KMS-11 (cell line): ENCODE measurements around the gene GDE1.

Experiments used
- H2AFZ ChIP-seq: fragments of 200-600 bp; sonication (generic); 2 replicates; pipeline ENCODE4 v1.6.1; 2016; ENCODE audit warnings: antibody characterized with exemption, mixed run types, low read depth
- H3K27ac ChIP-seq: fragments of 200-600 bp; sonication (generic); 2 replicates; pipeline ENCODE4 v1.6.1; 2016; ENCODE audit warnings: mild to moderate bottlenecking, mixed run types
- H3K27me3 ChIP-seq: fragments of 200-600 bp; sonication (generic); 2 replicates; pipeline ENCODE4 v1.6.1; 2017; ENCODE audit warnings: mild to moderate bottlenecking, low read depth, mixed run types, moderate library complexity; ENCODE audit not compliant: insufficient read depth
- H3K36me3 ChIP-seq: fragments of 200-600 bp; sonication (generic); 2 replicates; pipeline ENCODE4 v1.6.1; 2017; ENCODE audit warnings: mild to moderate bottlenecking, mixed run types; ENCODE audit not compliant: insufficient read depth
- H3K4me1 ChIP-seq: fragments of 200-600 bp; sonication (generic); 2 replicates; pipeline ENCODE4 v1.6.1; 2016; ENCODE audit warnings: mild to moderate bottlenecking, low read depth, mixed run types; ENCODE audit not compliant: poor library complexity, severe bottlenecking
- H3K4me2 ChIP-seq: fragments of 200-600 bp; sonication (generic); 2 replicates; pipeline ENCODE4 v1.7.0; 2016; ENCODE audit warnings: mild to moderate bottlenecking, mixed run types
- H3K4me3 ChIP-seq: fragments of 200-600 bp; sonication (generic); IDR thresholded peaks from 2 replicates; pipeline ENCODE4 v1.6.1; 2017; ENCODE audit warnings: low read depth, low read length, mixed read lengths; ENCODE audit not compliant: insufficient read depth
- H3K79me2 ChIP-seq: fragments of 200-600 bp; sonication (generic); 2 replicates; pipeline ENCODE4 v1.6.1; 2016; ENCODE audit warnings: low read depth, mixed run types; ENCODE audit not compliant: insufficient read depth
- H3K9ac ChIP-seq: fragments of 200-600 bp; sonication (generic); 2 replicates; pipeline ENCODE4 v1.6.1; 2016; ENCODE audit warnings: mild to moderate bottlenecking, mixed run types
- H4K20me1 ChIP-seq: fragments of 200-600 bp; sonication (generic); 2 replicates; pipeline ENCODE4 v1.6.1; 2016; ENCODE audit warnings: mild to moderate bottlenecking, mixed run types; ENCODE audit not compliant: insufficient read depth
- TF ChIP-seq, protein P1 (sequence below): fragments of 200-600 bp; sonication (generic); conservative IDR thresholded peaks from 2 replicates; pipeline ENCODE4 v1.6.1; 2017; ENCODE audit warnings: low read depth, mild to moderate bottlenecking, antibody characterized with exemption, low read length, moderate library complexity, mixed read lengths

Gene GDE1

DNA sequence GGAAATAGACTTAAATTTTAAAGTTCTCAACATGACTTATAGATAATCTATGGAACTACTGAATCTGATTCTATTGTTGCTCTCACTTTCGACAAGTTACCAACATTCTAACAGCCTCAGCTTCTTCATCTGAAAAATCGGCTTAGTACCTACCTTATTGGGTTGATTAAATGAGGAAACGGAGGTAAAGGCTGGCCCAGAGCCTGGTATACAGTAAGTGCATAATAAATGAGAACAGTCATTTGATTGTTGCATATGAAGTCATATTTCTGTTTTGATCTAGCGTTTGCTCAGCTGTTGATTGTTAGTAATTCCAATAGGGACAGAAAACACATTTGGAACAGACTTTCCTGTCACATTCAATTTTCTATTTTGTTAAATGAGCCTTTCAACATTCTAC, 38.2 kb upstream of the GDE1 start:
- Histone ChIP-seq H3K4me2 (no peak overlapping the region), H3K9ac (no peak overlapping the region), H2AFZ (no peak overlapping the region), H3K4me3 (no peak overlapping the region), H3K4me1 (peaks cover 4% of the 10 kb centered on the region), H3K79me2 (no peaks in the 10 kb centered on the region), H3K27ac (no peak overlapping the region), H3K36me3 (no peaks in the 10 kb centered on the region), H4K20me1 (no peaks in the 10 kb centered on the region), H3K27me3 (no peaks in the 10 kb centered on the region)
- TF ChIP-seq, protein P1, sequence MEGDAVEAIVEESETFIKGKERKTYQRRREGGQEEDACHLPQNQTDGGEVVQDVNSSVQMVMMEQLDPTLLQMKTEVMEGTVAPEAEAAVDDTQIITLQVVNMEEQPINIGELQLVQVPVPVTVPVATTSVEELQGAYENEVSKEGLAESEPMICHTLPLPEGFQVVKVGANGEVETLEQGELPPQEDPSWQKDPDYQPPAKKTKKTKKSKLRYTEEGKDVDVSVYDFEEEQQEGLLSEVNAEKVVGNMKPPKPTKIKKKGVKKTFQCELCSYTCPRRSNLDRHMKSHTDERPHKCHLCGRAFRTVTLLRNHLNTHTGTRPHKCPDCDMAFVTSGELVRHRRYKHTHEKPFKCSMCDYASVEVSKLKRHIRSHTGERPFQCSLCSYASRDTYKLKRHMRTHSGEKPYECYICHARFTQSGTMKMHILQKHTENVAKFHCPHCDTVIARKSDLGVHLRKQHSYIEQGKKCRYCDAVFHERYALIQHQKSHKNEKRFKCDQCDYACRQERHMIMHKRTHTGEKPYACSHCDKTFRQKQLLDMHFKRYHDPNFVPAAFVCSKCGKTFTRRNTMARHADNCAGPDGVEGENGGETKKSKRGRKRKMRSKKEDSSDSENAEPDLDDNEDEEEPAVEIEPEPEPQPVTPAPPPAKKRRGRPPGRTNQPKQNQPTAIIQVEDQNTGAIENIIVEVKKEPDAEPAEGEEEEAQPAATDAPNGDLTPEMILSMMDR, result no peak

DNA sequence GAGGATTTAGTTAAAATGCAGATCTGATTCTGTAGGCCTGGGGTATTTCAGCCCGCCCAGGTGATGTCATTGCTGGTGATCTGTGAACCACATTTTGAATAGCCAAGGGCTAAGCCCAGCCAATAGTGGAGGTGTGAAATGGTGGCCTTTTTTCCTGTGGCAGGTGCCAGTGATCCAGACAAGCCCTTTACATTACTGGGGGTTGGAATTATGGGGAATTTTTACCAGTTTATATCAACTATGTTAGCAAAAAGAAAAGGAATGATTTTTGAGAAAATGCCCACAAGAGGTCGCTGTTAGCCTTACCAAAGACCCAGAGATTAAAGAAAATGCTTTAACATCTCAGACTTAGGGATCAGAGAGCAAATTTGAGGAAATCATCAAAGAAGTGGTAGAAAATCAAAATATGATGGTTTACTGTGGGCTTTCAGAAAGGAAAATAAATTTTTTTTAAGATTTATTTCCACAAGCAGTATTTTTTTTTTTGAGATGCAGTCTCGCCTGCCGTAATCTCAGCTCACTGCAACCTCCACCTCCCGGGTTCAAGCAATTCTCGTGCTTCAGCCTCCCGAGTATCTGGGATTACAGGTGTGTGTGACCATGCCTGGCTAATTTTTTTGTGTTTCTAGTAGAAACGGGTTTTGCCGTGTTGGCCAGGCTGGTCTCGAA, 37.5 kb upstream of the GDE1 start:
- H2AFZ ChIP-seq, result no peak overlapping the region
- H3K36me3 ChIP-seq, result no peaks in the 10 kb centered on the region
- H3K79me2 ChIP-seq, result no peaks in the 10 kb centered on the region
- H4K20me1 ChIP-seq, result no peaks in the 10 kb centered on the region
- H3K4me1 ChIP-seq, result peaks cover 4% of the 10 kb centered on the region
- no peak overlapping the region for H3K27ac ChIP-seq
- H3K27me3 ChIP-seq, result no peaks in the 10 kb centered on the region
- no peak overlapping the region for H3K9ac ChIP-seq
- TF ChIP-seq, protein P1, result peak; percentile 90
- no peak overlapping the region for H3K4me2 ChIP-seq
- no peak overlapping the region for H3K4me3 ChIP-seq

DNA sequence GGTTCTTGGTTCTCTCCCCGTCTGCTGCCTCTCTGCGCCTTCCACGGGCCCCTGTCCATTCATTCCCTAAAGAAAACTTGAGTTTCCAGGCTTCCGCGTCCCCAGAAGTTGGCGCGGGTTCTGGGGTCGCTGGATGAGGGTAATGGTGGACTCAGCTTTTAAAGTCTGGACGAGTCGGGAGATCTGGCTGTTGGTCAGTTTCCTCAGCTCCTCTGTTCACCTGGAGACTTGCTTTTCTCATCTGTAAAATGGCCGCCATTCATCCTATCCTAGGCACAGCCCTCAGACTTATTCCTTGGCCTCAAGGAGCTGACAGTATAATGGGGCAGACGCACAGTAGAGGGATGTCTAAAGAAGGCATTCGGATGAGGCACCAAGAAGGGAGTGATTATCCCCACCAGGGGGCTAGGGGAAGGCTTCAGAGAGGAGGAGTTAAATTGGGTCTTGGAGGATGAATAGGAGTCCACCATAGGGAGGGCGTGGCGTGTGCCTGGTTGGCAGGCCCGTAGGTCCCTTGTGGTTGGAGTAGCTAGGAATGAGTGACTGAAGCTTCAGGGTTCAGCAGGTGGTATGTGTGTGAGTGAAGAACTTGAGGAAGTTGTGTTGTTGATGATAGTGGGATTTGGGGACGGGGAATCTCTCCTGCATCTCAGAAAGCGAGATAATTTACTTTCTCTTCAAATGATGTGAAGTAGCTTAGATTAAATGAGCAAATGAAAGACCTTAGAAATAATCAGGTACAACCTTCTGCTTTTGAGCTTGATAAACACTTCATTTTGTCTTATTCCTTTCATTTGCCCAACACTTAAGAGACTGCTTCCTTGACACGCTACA, 34.3 kb upstream of the GDE1 start:
- H3K4me2 ChIP-seq, result peak overlapping the region; percentile 87; the same call in 1 of the 2 replicates
- no peak overlapping the region for H3K4me3 ChIP-seq
- peak overlapping the region; percentile 73; the same call in 1 of the 2 replicates for H3K9ac ChIP-seq
- H3K27ac ChIP-seq, result no peak overlapping the region
- H3K36me3 ChIP-seq, result no peaks in the 10 kb centered on the region
- no peaks in the 10 kb centered on the region for H3K27me3 ChIP-seq
- peaks cover 4% of the 10 kb centered on the region for H3K4me1 ChIP-seq
- peak overlapping the region; percentile 90 for H2AFZ ChIP-seq
- H3K79me2 ChIP-seq, result no peaks in the 10 kb centered on the region
- TF ChIP-seq, protein P1, result no peak
- no peaks in the 10 kb centered on the region for H4K20me1 ChIP-seq

DNA sequence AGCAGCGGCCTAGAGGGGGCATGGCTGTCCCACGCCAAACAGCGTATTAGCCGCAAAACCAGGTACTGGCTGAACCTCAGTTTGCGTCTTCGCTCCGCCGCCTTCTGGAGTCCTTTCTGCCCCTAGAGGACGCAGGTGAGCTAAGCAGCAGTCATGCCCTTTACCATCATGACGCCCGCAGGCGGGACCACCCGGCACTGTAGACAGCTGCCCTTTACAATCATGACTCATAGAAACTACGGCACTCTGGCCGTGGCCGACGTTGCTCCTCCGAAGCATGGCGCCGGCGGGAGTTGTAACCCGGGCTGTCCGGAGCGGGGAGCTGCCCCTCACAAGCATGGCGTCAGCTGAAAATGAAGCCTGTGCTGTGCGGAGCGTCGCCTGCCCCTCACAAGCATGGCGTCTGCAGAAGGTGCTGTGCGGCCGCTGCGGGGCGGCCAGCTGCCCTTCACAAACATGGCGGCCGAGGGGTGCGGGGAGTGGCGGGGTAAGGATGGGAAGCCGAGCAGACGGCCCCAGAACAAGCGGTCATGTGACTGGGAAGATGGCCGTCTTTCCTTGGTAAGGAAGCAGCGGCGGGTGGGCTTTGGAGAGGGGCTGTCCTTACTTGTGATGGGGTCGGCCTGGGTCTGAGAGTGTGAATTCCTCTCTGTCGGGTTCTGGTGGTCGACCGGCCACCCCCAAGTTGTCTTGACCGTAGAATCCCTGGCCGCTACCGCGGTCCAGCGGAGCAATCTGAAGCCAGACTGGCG, 33.5 kb upstream of the GDE1 start, which contains the start of gene VPS35L:
TSS of gene VPS35L (plus strand) at position 518 of the 752 bp plus-strand sequence. CDS start at position 545, 27 bp downstream.
- Histone ChIP-seq H3K27ac (peak within 1 kb of the TSS; percentile 55), H3K36me3 (no peaks in the 10 kb centered on the region), H3K4me2 (peak within 1 kb of the TSS; percentile 87), H2AFZ (peak within 1 kb of the TSS; percentile 90), H3K79me2 (no peaks in the 10 kb centered on the region), H4K20me1 (no peaks in the 10 kb centered on the region), H3K27me3 (no peaks in the 10 kb centered on the region), H3K4me3 (no peak within 1 kb of the TSS), H3K4me1 (peaks cover 4% of the 10 kb centered on the region), H3K9ac (peak within 1 kb of the TSS; percentile 73)
- TF ChIP-seq, protein P1, result peak; percentile 73
